ENCODE data around the gene OLIG1.

Gene OLIG1

DNA sequence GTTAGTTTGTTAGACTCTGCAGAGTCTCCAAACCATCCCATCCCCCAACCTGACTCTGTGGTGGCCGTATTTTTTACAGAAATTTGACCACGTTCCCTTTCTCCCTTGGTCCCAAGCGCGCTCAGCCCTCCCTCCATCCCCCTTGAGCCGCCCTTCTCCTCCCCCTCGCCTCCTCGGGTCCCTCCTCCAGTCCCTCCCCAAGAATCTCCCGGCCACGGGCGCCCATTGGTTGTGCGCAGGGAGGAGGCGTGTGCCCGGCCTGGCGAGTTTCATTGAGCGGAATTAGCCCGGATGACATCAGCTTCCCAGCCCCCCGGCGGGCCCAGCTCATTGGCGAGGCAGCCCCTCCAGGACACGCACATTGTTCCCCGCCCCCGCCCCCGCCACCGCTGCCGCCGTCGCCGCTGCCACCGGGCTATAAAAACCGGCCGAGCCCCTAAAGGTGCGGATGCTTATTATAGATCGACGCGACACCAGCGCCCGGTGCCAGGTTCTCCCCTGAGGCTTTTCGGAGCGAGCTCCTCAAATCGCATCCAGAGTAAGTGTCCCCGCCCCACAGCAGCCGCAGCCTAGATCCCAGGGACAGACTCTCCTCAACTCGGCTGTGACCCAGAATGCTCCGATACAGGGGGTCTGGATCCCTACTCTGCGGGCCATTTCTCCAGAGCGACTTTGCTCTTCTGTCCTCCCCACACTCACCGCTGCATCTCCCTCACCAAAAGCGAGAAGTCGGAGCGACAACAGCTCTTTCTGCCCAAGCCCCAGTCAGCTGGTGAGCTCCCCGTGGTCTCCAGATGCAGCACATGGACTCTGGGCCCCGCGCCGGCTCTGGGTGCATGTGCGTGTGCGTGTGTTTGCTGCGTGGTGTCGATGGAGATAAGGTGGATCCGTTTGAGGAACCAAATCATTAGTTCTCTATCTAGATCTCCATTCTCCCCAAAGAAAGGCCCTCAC lies 44.2 kb upstream of the OLIG1 start, which contains the start of gene OLIG2:
TSS of gene OLIG2 (plus strand) at position 447 of the 954 bp plus-strand sequence. CDS start 928 bp downstream, outside the sequence.
- no peaks in the 10 kb centered on the region for H3K36me3 ChIP-seq (ENCODE audit: insufficient read depth, low read length)
- peaks cover 17% of the 10 kb centered on the region for H3K4me1 ChIP-seq (ENCODE audit: insufficient read depth, low read length)
- H3K27ac ChIP-seq (ENCODE audit: low read depth, low read length): no peak within 1 kb of the TSS
- no peak within 1 kb of the TSS for H3K4me3 ChIP-seq (ENCODE audit: low read depth in 1 of 2, low read length in 2 of 2)
- peaks cover 63 to 90% of the 10 kb centered on the region in 2 donors for H3K27me3 ChIP-seq (ENCODE audit: control insufficient read depth in 1 of 2, insufficient read depth in 2 of 2, low read length in 2 of 2)
- H3K9ac ChIP-seq (ENCODE audit: low read length): no peak within 1 kb of the TSS
- H3K9me3 ChIP-seq (ENCODE audit: low read length): no peaks in the 10 kb centered on the region

DNA sequence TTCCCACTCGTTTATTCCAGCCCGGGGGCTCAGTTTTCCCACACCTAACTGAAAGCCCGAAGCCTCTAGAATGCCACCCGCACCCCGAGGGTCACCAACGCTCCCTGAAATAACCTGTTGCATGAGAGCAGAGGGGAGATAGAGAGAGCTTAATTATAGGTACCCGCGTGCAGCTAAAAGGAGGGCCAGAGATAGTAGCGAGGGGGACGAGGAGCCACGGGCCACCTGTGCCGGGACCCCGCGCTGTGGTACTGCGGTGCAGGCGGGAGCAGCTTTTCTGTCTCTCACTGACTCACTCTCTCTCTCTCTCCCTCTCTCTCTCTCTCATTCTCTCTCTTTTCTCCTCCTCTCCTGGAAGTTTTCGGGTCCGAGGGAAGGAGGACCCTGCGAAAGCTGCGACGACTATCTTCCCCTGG lies 43.5 kb upstream of the OLIG1 start:
- H3K36me3 ChIP-seq (ENCODE audit: insufficient read depth, low read length): no peaks in the 10 kb centered on the region
- no peak overlapping the region for H3K9ac ChIP-seq (ENCODE audit: low read length)
- peaks cover 59 to 90% of the 10 kb centered on the region in 2 donors for H3K27me3 ChIP-seq (ENCODE audit: control insufficient read depth in 1 of 2, insufficient read depth in 2 of 2, low read length in 2 of 2)
- H3K4me3 ChIP-seq (ENCODE audit: low read depth in 1 of 2, low read length in 2 of 2): no peak overlapping the region
- H3K9me3 ChIP-seq (ENCODE audit: low read length): no peaks in the 10 kb centered on the region
- no peak overlapping the region for H3K27ac ChIP-seq (ENCODE audit: low read depth, low read length)
- peaks cover 17% of the 10 kb centered on the region for H3K4me1 ChIP-seq (ENCODE audit: insufficient read depth, low read length)

DNA sequence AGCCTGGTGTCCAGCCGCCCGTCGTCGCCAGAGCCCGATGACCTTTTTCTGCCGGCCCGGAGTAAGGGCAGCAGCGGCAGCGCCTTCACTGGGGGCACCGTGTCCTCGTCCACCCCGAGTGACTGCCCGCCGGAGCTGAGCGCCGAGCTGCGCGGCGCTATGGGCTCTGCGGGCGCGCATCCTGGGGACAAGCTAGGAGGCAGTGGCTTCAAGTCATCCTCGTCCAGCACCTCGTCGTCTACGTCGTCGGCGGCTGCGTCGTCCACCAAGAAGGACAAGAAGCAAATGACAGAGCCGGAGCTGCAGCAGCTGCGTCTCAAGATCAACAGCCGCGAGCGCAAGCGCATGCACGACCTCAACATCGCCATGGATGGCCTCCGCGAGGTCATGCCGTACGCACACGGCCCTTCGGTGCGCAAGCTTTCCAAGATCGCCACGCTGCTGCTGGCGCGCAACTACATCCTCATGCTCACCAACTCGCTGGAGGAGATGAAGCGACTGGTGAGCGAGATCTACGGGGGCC lies 43.0 kb upstream of the OLIG1 start:
- Histone ChIP-seq H3K4me3 (ENCODE audit: low read depth in 1 of 2, low read length in 2 of 2) (no peak overlapping the region), H3K9ac (ENCODE audit: low read length) (no peak overlapping the region), H3K27me3 (ENCODE audit: control insufficient read depth in 1 of 2, insufficient read depth in 2 of 2, low read length in 2 of 2) (peaks cover 58 to 90% of the 10 kb centered on the region in 2 donors), H3K27ac (ENCODE audit: low read depth, low read length) (no peak overlapping the region), H3K9me3 (ENCODE audit: low read length) (no peaks in the 10 kb centered on the region), H3K36me3 (ENCODE audit: insufficient read depth, low read length) (no peaks in the 10 kb centered on the region), H3K4me1 (ENCODE audit: insufficient read depth, low read length) (peaks cover 17% of the 10 kb centered on the region)

DNA sequence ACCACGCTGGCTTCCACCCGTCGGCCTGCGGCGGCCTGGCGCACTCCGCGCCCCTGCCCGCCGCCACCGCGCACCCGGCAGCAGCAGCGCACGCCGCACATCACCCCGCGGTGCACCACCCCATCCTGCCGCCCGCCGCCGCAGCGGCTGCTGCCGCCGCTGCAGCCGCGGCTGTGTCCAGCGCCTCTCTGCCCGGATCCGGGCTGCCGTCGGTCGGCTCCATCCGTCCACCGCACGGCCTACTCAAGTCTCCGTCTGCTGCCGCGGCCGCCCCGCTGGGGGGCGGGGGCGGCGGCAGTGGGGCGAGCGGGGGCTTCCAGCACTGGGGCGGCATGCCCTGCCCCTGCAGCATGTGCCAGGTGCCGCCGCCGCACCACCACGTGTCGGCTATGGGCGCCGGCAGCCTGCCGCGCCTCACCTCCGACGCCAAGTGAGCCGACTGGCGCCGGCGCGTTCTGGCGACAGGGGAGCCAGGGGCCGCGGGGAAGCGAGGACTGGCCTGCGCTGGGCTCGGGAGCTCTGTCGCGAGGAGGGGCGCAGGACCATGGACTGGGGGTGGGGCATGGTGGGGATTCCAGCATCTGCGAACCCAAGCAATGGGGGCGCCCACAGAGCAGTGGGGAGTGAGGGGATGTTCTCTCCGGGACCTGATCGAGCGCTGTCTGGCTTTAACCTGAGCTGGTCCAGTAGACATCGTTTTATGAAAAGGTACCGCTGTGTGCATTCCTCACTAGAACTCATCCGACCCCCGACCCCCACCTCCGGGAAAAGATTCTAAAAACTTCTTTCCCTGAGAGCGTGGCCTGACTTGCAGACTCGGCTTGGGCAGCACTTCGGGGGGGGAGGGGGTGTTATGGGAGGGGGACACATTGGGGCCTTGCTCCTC lies 42.3 kb upstream of the OLIG1 start:
- H3K9ac ChIP-seq (ENCODE audit: low read length): no peak overlapping the region
- H3K4me3 ChIP-seq (ENCODE audit: low read depth in 1 of 2, low read length in 2 of 2): no peak overlapping the region
- no peaks in the 10 kb centered on the region for H3K36me3 ChIP-seq (ENCODE audit: insufficient read depth, low read length)
- peaks cover 58 to 90% of the 10 kb centered on the region in 2 donors for H3K27me3 ChIP-seq (ENCODE audit: control insufficient read depth in 1 of 2, insufficient read depth in 2 of 2, low read length in 2 of 2)
- H3K4me1 ChIP-seq (ENCODE audit: insufficient read depth, low read length): peaks cover 17% of the 10 kb centered on the region
- no peaks in the 10 kb centered on the region for H3K9me3 ChIP-seq (ENCODE audit: low read length)
- no peak overlapping the region for H3K27ac ChIP-seq (ENCODE audit: low read depth, low read length)

DNA sequence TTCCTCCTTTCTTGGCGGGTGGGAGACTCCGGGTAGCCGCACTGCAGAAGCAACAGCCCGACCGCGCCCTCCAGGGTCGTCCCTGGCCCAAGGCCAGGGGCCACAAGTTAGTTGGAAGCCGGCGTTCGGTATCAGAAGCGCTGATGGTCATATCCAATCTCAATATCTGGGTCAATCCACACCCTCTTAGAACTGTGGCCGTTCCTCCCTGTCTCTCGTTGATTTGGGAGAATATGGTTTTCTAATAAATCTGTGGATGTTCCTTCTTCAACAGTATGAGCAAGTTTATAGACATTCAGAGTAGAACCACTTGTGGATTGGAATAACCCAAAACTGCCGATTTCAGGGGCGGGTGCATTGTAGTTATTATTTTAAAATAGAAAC lies 41.7 kb upstream of the OLIG1 start:
- Histone ChIP-seq H3K9ac (ENCODE audit: low read length) (no peak overlapping the region), H3K9me3 (ENCODE audit: low read length) (no peaks in the 10 kb centered on the region), H3K4me3 (ENCODE audit: low read depth in 1 of 2, low read length in 2 of 2) (no peak overlapping the region), H3K27me3 (ENCODE audit: control insufficient read depth in 1 of 2, insufficient read depth in 2 of 2, low read length in 2 of 2) (peaks cover 58 to 90% of the 10 kb centered on the region in 2 donors), H3K36me3 (ENCODE audit: insufficient read depth, low read length) (no peaks in the 10 kb centered on the region), H3K27ac (ENCODE audit: low read depth, low read length) (no peak overlapping the region), H3K4me1 (ENCODE audit: insufficient read depth, low read length) (peaks cover 17% of the 10 kb centered on the region)

DNA sequence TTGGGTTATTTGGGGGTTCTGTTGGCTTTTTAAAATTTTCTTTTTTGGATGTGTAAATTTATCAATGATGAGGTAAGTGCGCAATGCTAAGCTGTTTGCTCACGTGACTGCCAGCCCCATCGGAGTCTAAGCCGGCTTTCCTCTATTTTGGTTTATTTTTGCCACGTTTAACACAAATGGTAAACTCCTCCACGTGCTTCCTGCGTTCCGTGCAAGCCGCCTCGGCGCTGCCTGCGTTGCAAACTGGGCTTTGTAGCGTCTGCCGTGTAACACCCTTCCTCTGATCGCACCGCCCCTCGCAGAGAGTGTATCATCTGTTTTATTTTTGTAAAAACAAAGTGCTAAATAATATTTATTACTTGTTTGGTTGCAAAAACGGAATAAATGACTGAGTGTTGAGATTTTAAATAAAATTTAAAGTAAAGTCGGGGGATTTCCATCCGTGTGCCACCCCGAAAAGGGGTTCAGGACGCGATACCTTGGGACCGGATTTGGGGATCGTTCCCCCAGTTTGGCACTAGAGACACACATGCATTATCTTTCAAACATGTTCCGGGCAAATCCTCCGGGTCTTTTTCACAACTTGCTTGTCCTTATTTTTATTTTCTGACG lies 41.1 kb upstream of the OLIG1 start:
- no peaks in the 10 kb centered on the region for H3K36me3 ChIP-seq (ENCODE audit: insufficient read depth, low read length)
- H3K27ac ChIP-seq (ENCODE audit: low read depth, low read length): no peak overlapping the region
- no peak overlapping the region for H3K4me3 ChIP-seq (ENCODE audit: low read depth in 1 of 2, low read length in 2 of 2)
- H3K9me3 ChIP-seq (ENCODE audit: low read length): no peaks in the 10 kb centered on the region
- H3K4me1 ChIP-seq (ENCODE audit: insufficient read depth, low read length): peaks cover 17% of the 10 kb centered on the region
- no peak overlapping the region for H3K9ac ChIP-seq (ENCODE audit: low read length)
- peaks cover 57 to 87% of the 10 kb centered on the region in 2 donors for H3K27me3 ChIP-seq (ENCODE audit: control insufficient read depth in 1 of 2, insufficient read depth in 2 of 2, low read length in 2 of 2)

DNA sequence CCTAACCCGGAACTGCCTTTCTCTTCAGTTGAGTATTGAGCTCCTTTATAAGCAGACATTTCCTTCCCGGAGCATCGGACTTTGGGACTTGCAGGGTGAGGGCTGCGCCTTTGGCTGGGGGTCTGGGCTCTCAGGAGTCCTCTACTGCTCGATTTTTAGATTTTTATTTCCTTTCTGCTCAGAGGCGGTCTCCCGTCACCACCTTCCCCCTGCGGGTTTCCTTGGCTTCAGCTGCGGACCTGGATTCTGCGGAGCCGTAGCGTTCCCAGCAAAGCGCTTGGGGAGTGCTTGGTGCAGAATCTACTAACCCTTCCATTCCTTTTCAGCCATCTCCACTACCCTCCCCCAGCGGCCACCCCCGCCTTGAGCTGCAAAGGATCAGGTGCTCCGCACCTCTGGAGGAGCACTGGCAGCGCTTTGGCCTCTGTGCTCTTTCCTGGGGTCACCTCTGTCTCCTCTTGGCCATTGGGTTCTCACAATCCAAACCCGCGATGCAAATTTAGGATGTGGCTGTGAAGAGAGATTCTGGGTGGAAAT lies 40.5 kb upstream of the OLIG1 start:
- no peak overlapping the region for H3K27ac ChIP-seq (ENCODE audit: low read depth, low read length)

DNA sequence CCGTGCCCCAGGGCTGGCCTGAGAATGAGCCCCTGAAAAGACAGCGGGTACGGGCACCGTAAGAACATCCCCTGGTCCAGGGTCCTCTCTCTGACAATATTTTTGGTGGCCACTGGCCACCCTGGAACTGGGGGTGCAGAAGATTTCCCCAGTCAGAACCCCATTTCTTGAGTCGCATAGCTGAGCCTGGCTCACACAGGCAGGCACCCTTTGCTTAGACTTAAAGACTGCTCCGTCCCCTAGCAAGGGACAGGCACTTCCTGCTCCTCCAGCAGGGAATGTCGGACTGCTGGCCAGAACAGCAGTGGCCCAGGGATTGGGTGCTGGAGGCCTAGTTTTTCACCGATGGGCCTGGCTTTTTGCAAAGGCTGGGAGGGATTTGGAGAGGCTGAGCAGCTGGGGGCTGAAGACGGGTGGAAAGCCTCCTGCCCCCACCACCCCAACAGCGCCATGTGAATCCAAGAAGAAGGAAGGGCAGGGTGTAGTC lies 39.9 kb upstream of the OLIG1 start:
- Histone ChIP-seq H3K27ac (ENCODE audit: low read depth, low read length) (no peak overlapping the region), H3K9me3 (ENCODE audit: low read length) (no peaks in the 10 kb centered on the region), H3K4me1 (ENCODE audit: insufficient read depth, low read length) (peaks cover 11% of the 10 kb centered on the region), H3K27me3 (ENCODE audit: control insufficient read depth in 1 of 2, insufficient read depth in 2 of 2, low read length in 2 of 2) (peaks cover 45 to 87% of the 10 kb centered on the region in 2 donors), H3K4me3 (ENCODE audit: low read depth in 1 of 2, low read length in 2 of 2) (no peak overlapping the region), H3K36me3 (ENCODE audit: insufficient read depth, low read length) (no peaks in the 10 kb centered on the region), H3K9ac (ENCODE audit: low read length) (no peak overlapping the region)

More for the DNA sequence above, 40.5 kb upstream of the OLIG1 start:
- no peak overlapping the region for H3K9ac ChIP-seq (ENCODE audit: low read length)
- peaks cover 51 to 87% of the 10 kb centered on the region in 2 donors for H3K27me3 ChIP-seq (ENCODE audit: control insufficient read depth in 1 of 2, insufficient read depth in 2 of 2, low read length in 2 of 2)
- H3K9me3 ChIP-seq (ENCODE audit: low read length): no peaks in the 10 kb centered on the region
- H3K36me3 ChIP-seq (ENCODE audit: insufficient read depth, low read length): no peaks in the 10 kb centered on the region
- H3K4me3 ChIP-seq (ENCODE audit: low read depth in 1 of 2, low read length in 2 of 2): no peak overlapping the region
- H3K4me1 ChIP-seq (ENCODE audit: insufficient read depth, low read length): peaks cover 14% of the 10 kb centered on the region

DNA sequence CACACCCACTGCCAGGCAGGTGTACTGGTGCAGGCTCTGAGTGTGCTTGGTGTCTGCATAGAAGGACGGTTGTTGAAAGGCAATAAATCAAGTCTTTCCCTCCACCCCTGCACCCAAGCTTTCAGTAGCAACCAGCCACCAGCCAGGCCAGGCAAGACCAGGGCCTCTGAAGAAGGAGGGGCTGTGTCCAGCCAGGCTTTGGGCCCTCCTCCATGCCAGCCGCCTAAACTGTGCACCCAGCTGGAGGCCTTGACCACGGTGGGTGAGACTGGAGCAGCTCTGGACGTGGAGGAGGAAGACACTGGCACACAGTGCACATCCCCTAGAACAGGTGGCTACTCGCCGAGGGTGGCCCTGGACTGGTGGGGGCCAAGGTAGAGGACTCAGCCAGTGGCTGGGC lies 39.3 kb upstream of the OLIG1 start:
- Histone ChIP-seq H3K4me3 (ENCODE audit: low read depth in 1 of 2, low read length in 2 of 2) (no peak overlapping the region), H3K4me1 (ENCODE audit: insufficient read depth, low read length) (peaks cover 11% of the 10 kb centered on the region), H3K9ac (ENCODE audit: low read length) (no peak overlapping the region), H3K27me3 (ENCODE audit: control insufficient read depth in 1 of 2, insufficient read depth in 2 of 2, low read length in 2 of 2) (peaks cover 45 to 84% of the 10 kb centered on the region in 2 donors), H3K9me3 (ENCODE audit: low read length) (no peaks in the 10 kb centered on the region), H3K27ac (ENCODE audit: low read depth, low read length) (no peak overlapping the region), H3K36me3 (ENCODE audit: insufficient read depth, low read length) (no peaks in the 10 kb centered on the region)

DNA sequence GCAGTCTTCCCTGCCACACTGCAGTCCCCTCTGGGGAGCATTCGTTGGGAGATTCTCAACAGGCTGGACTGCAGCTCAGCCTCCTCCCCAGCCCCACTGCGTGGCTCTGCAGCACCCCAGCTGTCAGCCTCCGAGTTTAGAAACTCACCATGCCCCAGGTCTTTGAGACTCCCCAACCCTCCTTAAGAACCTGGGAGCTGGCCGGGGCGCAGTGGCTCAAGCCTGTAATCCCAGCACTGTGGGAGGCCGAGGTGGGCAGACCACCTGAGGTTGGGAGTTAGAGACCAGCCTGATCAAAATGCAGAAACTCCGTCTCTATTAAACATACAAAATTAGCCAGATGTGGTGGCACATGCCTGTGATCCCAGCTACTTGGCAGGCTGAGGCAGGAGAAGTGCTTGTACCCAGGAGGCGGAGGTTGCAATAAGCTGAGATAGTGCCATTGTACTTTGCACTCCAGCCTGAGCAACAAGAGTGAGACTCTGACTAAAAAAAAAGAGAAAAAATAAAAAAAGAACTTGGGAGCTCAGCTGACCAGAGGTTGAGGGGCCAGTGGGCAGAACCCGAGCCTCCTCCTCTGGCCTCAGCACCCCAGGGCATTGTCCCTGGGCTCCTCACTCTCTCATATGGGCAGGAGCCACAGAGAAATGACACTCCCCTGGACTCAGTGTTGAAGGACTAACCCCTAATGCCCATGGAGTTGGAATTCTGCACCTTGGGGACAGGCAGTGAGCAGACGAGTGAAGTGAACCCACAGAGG lies 38.6 kb upstream of the OLIG1 start:
- Histone ChIP-seq H3K27ac (ENCODE audit: low read depth, low read length) (no peak overlapping the region), H3K4me1 (ENCODE audit: insufficient read depth, low read length) (peaks cover 11% of the 10 kb centered on the region)

More for the DNA sequence above, 38.6 kb upstream of the OLIG1 start:
- Histone ChIP-seq H3K9me3 (ENCODE audit: low read length) (no peaks in the 10 kb centered on the region), H3K4me3 (ENCODE audit: low read depth in 1 of 2, low read length in 2 of 2) (no peak overlapping the region), H3K27me3 (ENCODE audit: control insufficient read depth in 1 of 2, insufficient read depth in 2 of 2, low read length in 2 of 2) (peaks cover 43 to 77% of the 10 kb centered on the region in 2 donors), H3K9ac (ENCODE audit: low read length) (no peak overlapping the region), H3K36me3 (ENCODE audit: insufficient read depth, low read length) (no peaks in the 10 kb centered on the region)
